GM12878 (cell line): ENCODE data around the gene OPRD1.

Experiments used
- CREB1 ChIP-seq: IDR thresholded peaks from 2 replicates; pipeline ENCODE4 v1.6.1; 2012; ENCODE audit warnings: low read depth, mild to moderate bottlenecking, inconsistent platforms
- FOXM1 ChIP-seq: IDR thresholded peaks from 2 replicates; pipeline ENCODE4 v1.6.1; 2012; ENCODE audit warnings: low read depth, mild to moderate bottlenecking, inconsistent platforms, low read length, moderate library complexity
- GABPA ChIP-seq: IDR thresholded peaks from 2 replicates; pipeline ENCODE4 v1.6.1; 2014; ENCODE audit warnings: antibody characterized with exemption, low read depth, mild to moderate bottlenecking, inconsistent platforms
- RFX5 ChIP-seq: IDR thresholded peaks from 2 replicates; pipeline ENCODE4 v1.6.1; 2011; ENCODE audit warnings: low read depth, low read length, improper control_type of control experiment
- SP1 ChIP-seq: IDR thresholded peaks from one replicate; pipeline ENCODE4 v1.6.1; 2011; ENCODE audit warnings: low read depth, low read length
- SUZ12 ChIP-seq: fragments of 200-600 bp; sonication (generic); IDR thresholded peaks from one replicate; pipeline ENCODE4 v1.6.1; 2018; ENCODE audit warnings: antibody characterized with exemption, mild to moderate bottlenecking; ENCODE audit not compliant: unreplicated experiment
- TF ChIP-seq, protein P1 (sequence below): IDR thresholded peaks from 2 replicates; pipeline ENCODE4 v1.6.1; 2012; ENCODE audit warnings: low read depth, low read length, improper control_type of control experiment
- TF ChIP-seq, protein P2 (sequence below): IDR thresholded peaks from 2 replicates; pipeline ENCODE4 v1.6.1; 2011; ENCODE audit warnings: low read depth, low read length, improper control_type of control experiment, borderline replicate concordance

DNA sequence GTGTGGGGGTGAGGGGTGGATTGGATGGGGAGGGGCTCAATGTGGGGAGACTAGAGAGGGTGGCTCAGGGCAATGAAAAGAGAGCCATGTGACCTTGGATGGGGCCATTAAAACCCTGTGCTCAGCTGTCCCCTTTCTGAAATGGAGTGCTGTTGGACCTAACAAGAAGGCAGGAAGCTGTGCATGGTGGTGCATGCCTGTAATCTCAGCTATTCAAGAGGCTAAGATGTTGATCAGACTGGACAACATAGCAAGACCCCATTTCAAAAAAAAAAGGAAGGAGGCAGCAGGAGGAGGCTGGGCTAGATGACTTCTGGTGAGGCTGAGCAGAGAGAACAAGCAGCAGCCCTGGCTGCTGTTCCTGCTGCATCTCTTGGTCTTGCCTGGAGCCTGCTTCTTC lies 7.0 kb downstream of the OPRD1 start:
- TF ChIP-seq SUZ12, result no peak
- no peak for TF ChIP-seq GABPA
- TF ChIP-seq, protein P1, sequence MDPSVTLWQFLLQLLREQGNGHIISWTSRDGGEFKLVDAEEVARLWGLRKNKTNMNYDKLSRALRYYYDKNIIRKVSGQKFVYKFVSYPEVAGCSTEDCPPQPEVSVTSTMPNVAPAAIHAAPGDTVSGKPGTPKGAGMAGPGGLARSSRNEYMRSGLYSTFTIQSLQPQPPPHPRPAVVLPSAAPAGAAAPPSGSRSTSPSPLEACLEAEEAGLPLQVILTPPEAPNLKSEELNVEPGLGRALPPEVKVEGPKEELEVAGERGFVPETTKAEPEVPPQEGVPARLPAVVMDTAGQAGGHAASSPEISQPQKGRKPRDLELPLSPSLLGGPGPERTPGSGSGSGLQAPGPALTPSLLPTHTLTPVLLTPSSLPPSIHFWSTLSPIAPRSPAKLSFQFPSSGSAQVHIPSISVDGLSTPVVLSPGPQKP, result no peak
- no peak for TF ChIP-seq SP1
- TF ChIP-seq RFX5, result no peak
- TF ChIP-seq CREB1, result no peak
- TF ChIP-seq FOXM1, result no peak
- TF ChIP-seq, protein P2, sequence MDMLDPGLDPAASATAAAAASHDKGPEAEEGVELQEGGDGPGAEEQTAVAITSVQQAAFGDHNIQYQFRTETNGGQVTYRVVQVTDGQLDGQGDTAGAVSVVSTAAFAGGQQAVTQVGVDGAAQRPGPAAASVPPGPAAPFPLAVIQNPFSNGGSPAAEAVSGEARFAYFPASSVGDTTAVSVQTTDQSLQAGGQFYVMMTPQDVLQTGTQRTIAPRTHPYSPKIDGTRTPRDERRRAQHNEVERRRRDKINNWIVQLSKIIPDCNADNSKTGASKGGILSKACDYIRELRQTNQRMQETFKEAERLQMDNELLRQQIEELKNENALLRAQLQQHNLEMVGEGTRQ, result no peak
